ENCODE measurements around the gene PCBP3.

PCBP3 gene

DNA sequence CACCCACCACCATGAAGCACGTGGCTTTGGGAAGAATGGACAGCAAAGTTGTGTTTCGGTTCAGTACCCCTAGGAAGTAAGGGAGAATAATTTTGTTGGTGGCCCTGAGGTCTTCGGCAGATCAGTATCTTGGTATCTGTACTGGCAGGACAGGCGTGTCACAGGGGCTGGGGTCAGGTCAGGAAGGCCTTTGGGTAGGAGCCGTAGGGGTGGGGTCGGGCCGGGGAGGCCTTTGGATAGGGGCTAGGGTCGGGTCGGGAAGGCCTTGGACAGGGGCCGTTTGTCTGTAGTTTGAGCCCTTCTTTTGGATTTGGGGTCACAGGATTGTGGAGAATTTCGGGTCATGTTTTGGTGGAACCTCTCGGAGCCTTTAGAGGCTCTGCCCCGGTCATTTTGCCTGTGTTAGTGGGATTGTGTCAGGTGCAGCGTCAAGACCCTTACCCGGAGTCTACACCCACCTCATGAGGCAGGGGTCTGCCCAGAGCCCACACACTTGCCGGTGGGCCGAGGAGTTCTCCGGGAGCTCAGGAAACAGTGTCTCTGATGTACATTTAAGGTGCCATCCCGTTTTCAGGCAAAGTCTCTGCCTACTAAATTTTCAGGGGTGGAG is 262.8 kb downstream of the PCBP3 start:
- Histone ChIP-seq H3K36me3 (ENCODE audit: insufficient read depth) (no peaks in the 10 kb centered on the region), H3K27ac (no peak overlapping the region), H3K4me2 (no peak overlapping the region), H3K27me3 (ENCODE audit: insufficient read depth, low read depth) (peaks cover 73% of the 10 kb centered on the region; the same call in 1 of the 2 replicates), H3K4me1 (ENCODE audit: low read depth, poor library complexity, severe bottlenecking) (no peaks in the 10 kb centered on the region), H3K4me3 (IDR thresholded peaks at IDR 0.05; ENCODE audit: insufficient read depth, low read depth, low read length) (no peak overlapping the region), H2AFZ (ENCODE audit: low read depth) (no peak overlapping the region), H4K20me1 (ENCODE audit: insufficient read depth) (no peaks in the 10 kb centered on the region), H3K79me2 (ENCODE audit: insufficient read depth, low read depth) (no peaks in the 10 kb centered on the region), H3K9ac (no peak overlapping the region)
- TF ChIP-seq, protein P1, sequence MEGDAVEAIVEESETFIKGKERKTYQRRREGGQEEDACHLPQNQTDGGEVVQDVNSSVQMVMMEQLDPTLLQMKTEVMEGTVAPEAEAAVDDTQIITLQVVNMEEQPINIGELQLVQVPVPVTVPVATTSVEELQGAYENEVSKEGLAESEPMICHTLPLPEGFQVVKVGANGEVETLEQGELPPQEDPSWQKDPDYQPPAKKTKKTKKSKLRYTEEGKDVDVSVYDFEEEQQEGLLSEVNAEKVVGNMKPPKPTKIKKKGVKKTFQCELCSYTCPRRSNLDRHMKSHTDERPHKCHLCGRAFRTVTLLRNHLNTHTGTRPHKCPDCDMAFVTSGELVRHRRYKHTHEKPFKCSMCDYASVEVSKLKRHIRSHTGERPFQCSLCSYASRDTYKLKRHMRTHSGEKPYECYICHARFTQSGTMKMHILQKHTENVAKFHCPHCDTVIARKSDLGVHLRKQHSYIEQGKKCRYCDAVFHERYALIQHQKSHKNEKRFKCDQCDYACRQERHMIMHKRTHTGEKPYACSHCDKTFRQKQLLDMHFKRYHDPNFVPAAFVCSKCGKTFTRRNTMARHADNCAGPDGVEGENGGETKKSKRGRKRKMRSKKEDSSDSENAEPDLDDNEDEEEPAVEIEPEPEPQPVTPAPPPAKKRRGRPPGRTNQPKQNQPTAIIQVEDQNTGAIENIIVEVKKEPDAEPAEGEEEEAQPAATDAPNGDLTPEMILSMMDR (conservative IDR thresholded peaks at IDR 0.05; ENCODE audit: low read depth, low read length): no peak

DNA sequence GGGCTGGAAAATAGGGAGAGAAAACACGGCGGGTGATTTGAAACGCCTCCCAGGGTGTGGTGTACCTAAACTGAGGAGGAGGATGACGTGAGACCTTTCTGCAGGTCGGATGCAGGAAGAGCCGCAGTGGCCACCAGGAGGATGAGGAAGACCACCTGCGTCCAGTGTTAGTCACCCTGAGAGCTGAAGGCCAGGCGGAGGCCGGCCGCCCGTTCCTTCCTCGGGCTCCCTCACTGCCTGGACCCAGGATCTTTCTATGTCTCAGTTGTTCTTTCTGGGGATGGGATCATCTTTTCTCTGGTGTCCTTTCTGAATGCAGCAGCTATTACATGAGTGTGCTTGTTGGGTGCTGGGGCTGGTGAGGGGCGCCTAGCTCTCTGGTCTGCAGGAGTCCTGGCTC is 263.3 kb downstream of the PCBP3 start:
- H3K27ac ChIP-seq: no peak overlapping the region
- TF ChIP-seq, protein P1 (conservative IDR thresholded peaks at IDR 0.05; ENCODE audit: low read depth, low read length): no peak
- H3K27me3 ChIP-seq (ENCODE audit: insufficient read depth, low read depth): peaks cover 73% of the 10 kb centered on the region
- H2AFZ ChIP-seq (ENCODE audit: low read depth): no peak overlapping the region
- H3K4me2 ChIP-seq: no peak overlapping the region
- H3K4me3 ChIP-seq (IDR thresholded peaks at IDR 0.05; ENCODE audit: insufficient read depth, low read depth, low read length): no peak overlapping the region
- no peaks in the 10 kb centered on the region for H4K20me1 ChIP-seq (ENCODE audit: insufficient read depth)
- no peaks in the 10 kb centered on the region for H3K36me3 ChIP-seq (ENCODE audit: insufficient read depth)
- no peak overlapping the region for H3K9ac ChIP-seq
- H3K4me1 ChIP-seq (ENCODE audit: low read depth, poor library complexity, severe bottlenecking): no peaks in the 10 kb centered on the region
- H3K79me2 ChIP-seq (ENCODE audit: insufficient read depth, low read depth): no peaks in the 10 kb centered on the region

- H3K4me2 ChIP-seq: no peak overlapping the region
- TF ChIP-seq, protein P1 (conservative IDR thresholded peaks at IDR 0.05; ENCODE audit: low read depth, low read length): no peak
- no peak overlapping the region for H3K4me3 ChIP-seq (IDR thresholded peaks at IDR 0.05; ENCODE audit: insufficient read depth, low read depth, low read length)
- no peaks in the 10 kb centered on the region for H3K36me3 ChIP-seq (ENCODE audit: insufficient read depth)
- H3K27ac ChIP-seq: no peak overlapping the region
- peaks cover 73% of the 10 kb centered on the region for H3K27me3 ChIP-seq (ENCODE audit: insufficient read depth, low read depth)
- no peak overlapping the region for H3K9ac ChIP-seq
- no peaks in the 10 kb centered on the region for H3K79me2 ChIP-seq (ENCODE audit: insufficient read depth, low read depth)
- H2AFZ ChIP-seq (ENCODE audit: low read depth): no peak overlapping the region
- H3K4me1 ChIP-seq (ENCODE audit: low read depth, poor library complexity, severe bottlenecking): no peaks in the 10 kb centered on the region
- no peaks in the 10 kb centered on the region for H4K20me1 ChIP-seq (ENCODE audit: insufficient read depth)
Measured at GRCh38 chr21:45908536-45909237, 265.2 kb downstream of the PCBP3 start.

DNA sequence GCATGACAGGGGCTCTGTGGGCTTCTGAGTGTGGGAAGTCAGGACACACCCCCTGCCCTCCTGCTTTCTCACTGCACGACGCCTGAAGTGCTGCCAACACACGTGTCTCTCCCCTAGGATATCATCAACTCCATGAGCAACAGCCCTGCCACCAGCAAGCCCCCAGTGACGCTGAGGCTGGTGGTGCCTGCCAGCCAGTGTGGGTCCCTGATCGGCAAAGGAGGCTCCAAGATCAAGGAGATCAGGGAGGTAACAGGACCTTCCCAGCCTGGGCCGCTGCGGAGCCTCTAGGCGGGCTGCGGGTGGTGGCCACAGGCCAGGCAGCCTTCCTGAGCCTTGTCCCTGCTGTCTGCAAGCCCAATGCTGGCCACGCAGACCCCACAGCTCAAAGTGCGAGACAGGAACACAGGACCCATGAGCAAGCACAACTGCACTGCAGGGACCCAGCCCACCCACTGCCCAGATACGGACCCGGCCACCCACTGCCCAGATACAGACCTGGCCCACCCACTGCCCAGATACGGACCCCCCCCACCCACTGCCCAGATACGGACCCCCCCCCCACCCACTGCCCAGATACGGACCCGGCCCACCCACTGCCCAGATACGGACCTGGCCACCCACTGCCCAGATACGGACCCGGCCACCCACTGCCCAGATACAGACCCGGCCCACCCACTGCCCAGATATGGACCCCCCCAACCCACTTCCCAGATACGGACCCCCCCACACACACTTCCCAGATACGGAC is 265.9 kb downstream of the PCBP3 start:
- no peak overlapping the region for H3K9ac ChIP-seq
- H3K27me3 ChIP-seq (ENCODE audit: insufficient read depth, low read depth): peaks cover 73% of the 10 kb centered on the region
- H3K36me3 ChIP-seq (ENCODE audit: insufficient read depth): no peaks in the 10 kb centered on the region
- TF ChIP-seq, protein P1 (conservative IDR thresholded peaks at IDR 0.05; ENCODE audit: low read depth, low read length): no peak
- H3K79me2 ChIP-seq (ENCODE audit: insufficient read depth, low read depth): no peaks in the 10 kb centered on the region
- no peaks in the 10 kb centered on the region for H3K4me1 ChIP-seq (ENCODE audit: low read depth, poor library complexity, severe bottlenecking)
- H3K27ac ChIP-seq: no peak overlapping the region
- no peaks in the 10 kb centered on the region for H4K20me1 ChIP-seq (ENCODE audit: insufficient read depth)
- H2AFZ ChIP-seq (ENCODE audit: low read depth): no peak overlapping the region
- no peak overlapping the region for H3K4me3 ChIP-seq (IDR thresholded peaks at IDR 0.05; ENCODE audit: insufficient read depth, low read depth, low read length)
- H3K4me2 ChIP-seq: no peak overlapping the region
